Mucosa of stomach (tissue), 1 donor: ENCODE results near the gene FOXJ1.

Experiments
- H3K27me3 ChIP-seq: one replicate; pipeline ENCODE4 v1.7.0; 2013; ENCODE audit warnings: mild to moderate bottlenecking, low read length; ENCODE audit not compliant: control insufficient read depth, insufficient read depth
- H3K36me3 ChIP-seq: one replicate; pipeline ENCODE4 v1.7.0; 2013; ENCODE audit warnings: low read length; ENCODE audit not compliant: control insufficient read depth, insufficient read depth
- H3K4me1 ChIP-seq: one replicate; pipeline ENCODE4 v1.7.0; 2013; ENCODE audit warnings: mild to moderate bottlenecking, low read length; ENCODE audit not compliant: control insufficient read depth, insufficient read depth
- H3K4me3 ChIP-seq: one replicate; pipeline ENCODE4 v1.7.0; 2013; ENCODE audit warnings: low read length
- H3K9ac ChIP-seq: one replicate; pipeline ENCODE4 v1.7.0; 2013; ENCODE audit warnings: mild to moderate bottlenecking, low read length, moderate library complexity
- H3K9me3 ChIP-seq: one replicate; pipeline ENCODE4 v1.7.0; 2013; ENCODE audit warnings: mild to moderate bottlenecking, low read length, moderate library complexity; ENCODE audit not compliant: control insufficient read depth
- donor health status: Pancreatic carcinoma.

FOXJ1 gene

GRCh38 chr17:76088868-76089576, 52.0 kb downstream of the FOXJ1 start:
- Histone ChIP-seq H3K4me3 (no peak overlapping the region), H3K36me3 (peaks cover 5% of the 10 kb centered on the region), H3K9ac (no peak overlapping the region)

DNA sequence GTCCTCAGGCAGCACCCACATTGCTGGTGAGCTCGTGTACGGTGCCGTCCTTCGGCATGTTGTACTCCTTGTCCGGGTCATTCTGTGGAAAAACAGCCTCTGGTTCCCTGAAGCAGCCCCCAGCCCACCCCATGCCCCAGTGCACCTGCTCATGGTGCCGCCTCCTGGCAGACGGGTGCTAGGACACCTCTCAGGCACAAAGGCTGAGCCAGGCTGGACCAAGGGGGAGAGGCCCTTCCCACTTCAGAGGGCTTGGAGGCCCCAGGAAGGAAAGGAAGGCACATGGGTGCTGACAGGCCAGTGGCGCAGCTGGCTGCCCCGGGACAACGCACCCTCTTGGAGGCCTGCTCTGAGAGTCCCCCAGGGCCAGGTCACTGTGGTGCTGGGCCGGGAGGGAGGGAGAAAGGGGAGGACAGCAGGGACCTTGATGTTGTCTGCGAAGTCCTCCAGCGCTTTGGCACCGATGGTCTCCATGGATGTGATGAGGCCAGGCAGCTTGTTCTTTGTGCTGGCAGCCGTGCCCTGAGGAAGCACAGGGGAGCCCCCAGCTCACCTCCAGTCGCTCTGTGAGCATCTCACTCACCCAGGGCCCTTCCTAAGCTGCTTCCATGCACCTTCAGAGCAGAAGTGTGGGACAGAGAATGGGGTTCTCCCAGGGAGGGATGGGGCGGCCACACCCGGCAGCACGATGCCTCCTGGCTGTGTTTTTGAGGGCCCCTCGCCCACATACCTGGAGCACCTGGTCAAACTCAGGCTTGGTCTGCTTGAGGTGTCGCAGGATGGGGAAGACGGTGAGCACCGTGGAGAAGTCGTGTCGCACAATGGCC, 52.8 kb downstream of the FOXJ1 start:
- H3K9me3 ChIP-seq = no peaks in the 10 kb centered on the region
- no peak overlapping the region for H3K9ac ChIP-seq
- H3K4me3 ChIP-seq = no peak overlapping the region
- peaks cover 3% of the 10 kb centered on the region for H3K36me3 ChIP-seq
- H3K4me1 ChIP-seq = no peaks in the 10 kb centered on the region
- H3K27me3 ChIP-seq = no peaks in the 10 kb centered on the region

More at GRCh38 chr17:76088868-76089576, 52.0 kb downstream of the FOXJ1 start:
- no peaks in the 10 kb centered on the region for H3K27me3 ChIP-seq
- H3K4me1 ChIP-seq = no peaks in the 10 kb centered on the region
- H3K9me3 ChIP-seq = no peaks in the 10 kb centered on the region

GRCh38 chr17:76087531-76087930, 53.5 kb downstream of the FOXJ1 start:
- no peaks in the 10 kb centered on the region for H3K9me3 ChIP-seq
- no peak overlapping the region for H3K9ac ChIP-seq
- no peaks in the 10 kb centered on the region for H3K27me3 ChIP-seq
- no peak overlapping the region for H3K4me3 ChIP-seq
- H3K36me3 ChIP-seq = peaks cover 3% of the 10 kb centered on the region
- no peaks in the 10 kb centered on the region for H3K4me1 ChIP-seq

- H3K27me3 ChIP-seq = no peaks in the 10 kb centered on the region
- H3K36me3 ChIP-seq = peaks cover 3% of the 10 kb centered on the region
- no peaks in the 10 kb centered on the region for H3K9me3 ChIP-seq
- H3K9ac ChIP-seq = no peak overlapping the region
- H3K4me1 ChIP-seq = no peaks in the 10 kb centered on the region
- no peak overlapping the region for H3K4me3 ChIP-seq
Measured at GRCh38 chr17:76086384-76086783, 54.7 kb downstream of the FOXJ1 start.
